ENCODE measurements around the gene RBP3. TPM values are rescaled to one million over a fixed set of nuclear protein-coding genes. Genes with fewer than 3 reads are reported as not detected.

The RBP3 gene
- total RNA-seq, 1 experiment from 2014 or later: not detected

DNA sequence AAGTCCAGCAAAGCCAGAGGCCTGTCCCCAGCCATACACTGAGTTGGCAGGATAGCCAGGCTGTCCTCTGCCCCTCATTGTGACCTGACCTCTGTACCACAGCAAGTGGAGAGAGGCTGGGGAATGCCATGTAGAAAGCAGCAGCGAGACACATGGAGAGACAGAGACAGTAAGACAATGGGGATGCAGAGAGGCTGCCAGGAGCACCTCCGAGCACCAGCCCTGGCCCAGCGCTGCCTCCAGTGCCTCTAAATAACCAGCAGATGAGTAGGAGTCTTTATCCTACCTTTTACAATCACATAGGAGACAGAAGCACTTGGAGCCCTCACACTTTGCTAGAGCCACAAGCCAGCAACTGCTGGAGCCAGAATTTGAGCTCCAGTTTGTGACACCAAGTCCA, 17.8 kb upstream of the RBP3 start:
- no peak overlapping the region for H3K9ac ChIP-seq (ENCODE audit: low read length)
- H3K4me1 ChIP-seq (ENCODE audit: low read length): no peaks in the 10 kb centered on the region
- H3K9me3 ChIP-seq (ENCODE audit: low read length): no peaks in the 10 kb centered on the region
- H3K27ac ChIP-seq (ENCODE audit: low read length): no peak overlapping the region
- no peaks in the 10 kb centered on the region for H3K9me2 ChIP-seq (replicated peaks; ENCODE audit: insufficient read depth, low read length)
- H3K4me2 ChIP-seq (ENCODE audit: low read depth, low read length, poor library complexity, severe bottlenecking): no peak overlapping the region
- no peaks in the 10 kb centered on the region for H3K36me3 ChIP-seq (ENCODE audit: insufficient read depth, low read length)
- no peak overlapping the region for H3K4me3 ChIP-seq (ENCODE audit: low read length)
- H2AFZ ChIP-seq (ENCODE audit: low read length): no peak overlapping the region
- DNase-seq: no peak
- no peaks in the 10 kb centered on the region for H4K20me1 ChIP-seq (ENCODE audit: insufficient read depth, low read depth, low read length)
- no peaks in the 10 kb centered on the region for H3K79me2 ChIP-seq (ENCODE audit: low read length)
- no peaks in the 10 kb centered on the region for H3K27me3 ChIP-seq (ENCODE audit: low read length)

DNA sequence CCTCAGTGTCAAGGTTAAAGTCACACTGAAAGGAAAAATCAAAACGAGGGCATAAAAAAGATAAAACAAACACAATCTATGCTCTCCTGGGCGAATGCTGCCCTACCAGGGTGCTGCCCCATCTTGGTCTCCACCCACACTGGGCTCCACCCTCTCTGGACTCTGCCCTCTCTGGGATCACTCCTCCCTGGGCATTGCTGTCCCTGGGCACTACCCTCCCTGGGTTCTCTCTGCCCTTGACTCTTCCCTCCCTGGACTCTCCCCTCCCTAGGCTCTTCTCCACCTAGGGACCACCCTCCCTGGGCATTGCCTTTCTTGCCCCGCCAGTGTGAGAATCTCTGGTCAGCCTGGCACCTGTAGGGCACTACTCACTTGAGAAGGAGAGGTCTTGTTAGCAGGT, 17.4 kb upstream of the RBP3 start:
- Histone ChIP-seq H4K20me1 (ENCODE audit: insufficient read depth, low read depth, low read length) (no peaks in the 10 kb centered on the region), H3K27me3 (ENCODE audit: low read length) (no peaks in the 10 kb centered on the region), H3K9me3 (ENCODE audit: low read length) (no peaks in the 10 kb centered on the region), H3K4me2 (ENCODE audit: low read depth, low read length, poor library complexity, severe bottlenecking) (no peak overlapping the region), H3K27ac (ENCODE audit: low read length) (no peak overlapping the region), H3K4me3 (ENCODE audit: low read length) (no peak overlapping the region), H3K9ac (ENCODE audit: low read length) (no peak overlapping the region), H3K36me3 (ENCODE audit: insufficient read depth, low read length) (no peaks in the 10 kb centered on the region), H3K9me2 (replicated peaks; ENCODE audit: insufficient read depth, low read length) (no peaks in the 10 kb centered on the region), H3K4me1 (ENCODE audit: low read length) (no peaks in the 10 kb centered on the region), H2AFZ (ENCODE audit: low read length) (no peak overlapping the region), H3K79me2 (ENCODE audit: low read length) (no peaks in the 10 kb centered on the region)
- DNase-seq: no peak

DNA sequence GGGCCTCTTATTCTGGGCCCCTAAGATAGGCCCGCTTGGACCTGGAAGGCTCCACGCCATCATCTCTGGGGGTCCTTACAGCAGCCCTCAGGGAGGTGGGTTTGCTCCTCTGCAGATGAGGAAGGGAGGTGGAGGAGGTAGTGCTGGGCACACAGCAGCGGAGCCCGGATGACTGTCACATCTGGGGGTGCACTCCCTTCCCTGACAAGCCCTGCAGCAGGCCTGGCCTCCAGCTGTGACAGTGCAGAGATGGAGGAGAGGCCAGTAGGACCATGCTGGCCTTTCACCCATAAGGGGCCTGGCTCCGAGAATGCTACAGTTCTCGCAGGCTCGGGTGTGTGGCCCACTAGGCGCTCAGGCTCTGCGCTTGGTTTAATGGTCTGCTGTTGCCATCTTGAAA, 16.7 kb upstream of the RBP3 start:
- no peaks in the 10 kb centered on the region for H4K20me1 ChIP-seq (ENCODE audit: insufficient read depth, low read depth, low read length)
- no peaks in the 10 kb centered on the region for H3K9me2 ChIP-seq (replicated peaks; ENCODE audit: insufficient read depth, low read length)
- H3K4me1 ChIP-seq (ENCODE audit: low read length): no peaks in the 10 kb centered on the region
- DNase-seq: no peak
- no peaks in the 10 kb centered on the region for H3K36me3 ChIP-seq (ENCODE audit: insufficient read depth, low read length)
- no peak overlapping the region for H3K9ac ChIP-seq (ENCODE audit: low read length)
- no peaks in the 10 kb centered on the region for H3K27me3 ChIP-seq (ENCODE audit: low read length)
- no peaks in the 10 kb centered on the region for H3K9me3 ChIP-seq (ENCODE audit: low read length)
- no peak overlapping the region for H2AFZ ChIP-seq (ENCODE audit: low read length)
- H3K27ac ChIP-seq (ENCODE audit: low read length): no peak overlapping the region
- H3K4me2 ChIP-seq (ENCODE audit: low read depth, low read length, poor library complexity, severe bottlenecking): no peak overlapping the region
- no peaks in the 10 kb centered on the region for H3K79me2 ChIP-seq (ENCODE audit: low read length)
- H3K4me3 ChIP-seq (ENCODE audit: low read length): no peak overlapping the region

DNA sequence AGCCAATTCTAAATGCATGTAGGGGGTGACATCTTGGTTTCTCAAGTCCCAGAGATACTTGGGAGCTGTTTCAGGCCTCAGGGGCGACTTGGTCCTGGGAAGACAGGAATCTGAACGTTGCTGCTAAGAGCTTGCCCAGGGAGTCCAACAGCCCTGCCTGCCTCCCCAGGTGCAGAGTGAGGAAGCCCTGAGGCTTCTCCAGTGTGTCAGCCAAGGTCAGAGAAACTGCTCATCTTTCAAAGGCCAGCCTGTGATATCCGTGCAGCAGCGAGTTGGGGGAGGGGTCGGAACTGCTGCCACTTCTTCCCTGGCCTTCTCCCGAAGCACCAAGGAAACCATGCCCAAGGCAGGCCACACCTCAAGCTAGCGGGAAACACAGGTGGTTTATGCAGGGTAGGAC, 16.2 kb upstream of the RBP3 start:
- Histone ChIP-seq H2AFZ (ENCODE audit: low read length) (no peak overlapping the region), H3K27me3 (ENCODE audit: low read length) (no peaks in the 10 kb centered on the region), H4K20me1 (ENCODE audit: insufficient read depth, low read depth, low read length) (no peaks in the 10 kb centered on the region), H3K9me3 (ENCODE audit: low read length) (no peaks in the 10 kb centered on the region), H3K79me2 (ENCODE audit: low read length) (no peaks in the 10 kb centered on the region), H3K9ac (ENCODE audit: low read length) (no peak overlapping the region), H3K4me2 (ENCODE audit: low read depth, low read length, poor library complexity, severe bottlenecking) (no peak overlapping the region), H3K9me2 (replicated peaks; ENCODE audit: insufficient read depth, low read length) (no peaks in the 10 kb centered on the region), H3K27ac (ENCODE audit: low read length) (no peak overlapping the region), H3K36me3 (ENCODE audit: insufficient read depth, low read length) (no peaks in the 10 kb centered on the region), H3K4me1 (ENCODE audit: low read length) (no peaks in the 10 kb centered on the region), H3K4me3 (ENCODE audit: low read length) (no peak overlapping the region)
- DNase-seq: no peak

DNA sequence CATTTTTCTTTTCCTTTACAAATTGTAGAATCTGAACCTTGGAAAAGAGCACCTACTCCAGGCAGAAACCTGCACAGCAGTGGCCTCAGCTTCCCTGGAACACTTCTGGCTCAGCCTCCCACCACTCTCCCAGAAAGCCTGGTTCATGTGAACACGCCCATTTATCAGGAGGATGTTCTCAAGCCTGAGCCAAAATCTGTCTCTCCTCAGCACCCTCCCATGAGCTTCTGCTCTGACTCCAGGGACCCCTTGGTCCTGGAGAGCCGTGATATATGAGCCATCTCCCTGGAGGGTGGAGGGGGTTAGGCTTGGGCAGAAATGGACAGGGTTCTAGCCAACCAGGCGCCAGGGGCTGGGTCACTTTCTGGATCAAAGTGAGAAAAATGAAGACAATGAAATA, 15.8 kb upstream of the RBP3 start:
- Histone ChIP-seq H3K27ac (ENCODE audit: low read length) (no peak overlapping the region), H3K9me2 (replicated peaks; ENCODE audit: insufficient read depth, low read length) (no peaks in the 10 kb centered on the region), H3K4me3 (ENCODE audit: low read length) (no peak overlapping the region), H3K79me2 (ENCODE audit: low read length) (no peaks in the 10 kb centered on the region), H3K27me3 (ENCODE audit: low read length) (no peaks in the 10 kb centered on the region), H3K9ac (ENCODE audit: low read length) (no peak overlapping the region), H3K9me3 (ENCODE audit: low read length) (no peaks in the 10 kb centered on the region), H3K36me3 (ENCODE audit: insufficient read depth, low read length) (no peaks in the 10 kb centered on the region), H4K20me1 (ENCODE audit: insufficient read depth, low read depth, low read length) (no peaks in the 10 kb centered on the region), H3K4me2 (ENCODE audit: low read depth, low read length, poor library complexity, severe bottlenecking) (no peak overlapping the region), H2AFZ (ENCODE audit: low read length) (no peak overlapping the region), H3K4me1 (ENCODE audit: low read length) (no peaks in the 10 kb centered on the region)
- DNase-seq: no peak

DNA sequence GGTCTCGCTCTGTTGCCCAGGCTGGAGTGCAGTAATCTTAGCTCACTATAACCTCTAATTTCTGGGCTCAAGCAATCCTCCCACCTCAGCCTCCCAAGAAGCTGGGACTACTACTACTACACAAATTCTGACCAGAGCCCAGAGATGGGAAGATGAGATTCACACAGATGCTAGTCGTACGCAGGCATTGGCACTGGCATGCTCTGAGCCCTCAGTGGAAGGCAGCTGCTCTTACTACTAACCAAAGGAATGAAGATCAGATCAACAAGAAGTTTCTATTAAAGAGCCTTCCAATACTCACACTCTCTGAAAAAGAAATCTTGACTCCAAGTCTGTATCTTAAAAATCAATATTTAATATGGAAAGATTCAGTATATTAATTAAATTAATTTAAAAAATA, 15.2 kb upstream of the RBP3 start:
- no peaks in the 10 kb centered on the region for H3K9me2 ChIP-seq (replicated peaks; ENCODE audit: insufficient read depth, low read length)
- no peak overlapping the region for H3K9ac ChIP-seq (ENCODE audit: low read length)
- H3K4me3 ChIP-seq (ENCODE audit: low read length): no peak overlapping the region
- H3K79me2 ChIP-seq (ENCODE audit: low read length): no peaks in the 10 kb centered on the region
- DNase-seq: no peak
- H4K20me1 ChIP-seq (ENCODE audit: insufficient read depth, low read depth, low read length): no peaks in the 10 kb centered on the region
- no peaks in the 10 kb centered on the region for H3K9me3 ChIP-seq (ENCODE audit: low read length)
- H3K27me3 ChIP-seq (ENCODE audit: low read length): no peaks in the 10 kb centered on the region
- no peak overlapping the region for H3K27ac ChIP-seq (ENCODE audit: low read length)
- H3K4me1 ChIP-seq (ENCODE audit: low read length): no peaks in the 10 kb centered on the region
- H3K36me3 ChIP-seq (ENCODE audit: insufficient read depth, low read length): no peaks in the 10 kb centered on the region
- no peak overlapping the region for H3K4me2 ChIP-seq (ENCODE audit: low read depth, low read length, poor library complexity, severe bottlenecking)
- H2AFZ ChIP-seq (ENCODE audit: low read length): no peak overlapping the region

DNA sequence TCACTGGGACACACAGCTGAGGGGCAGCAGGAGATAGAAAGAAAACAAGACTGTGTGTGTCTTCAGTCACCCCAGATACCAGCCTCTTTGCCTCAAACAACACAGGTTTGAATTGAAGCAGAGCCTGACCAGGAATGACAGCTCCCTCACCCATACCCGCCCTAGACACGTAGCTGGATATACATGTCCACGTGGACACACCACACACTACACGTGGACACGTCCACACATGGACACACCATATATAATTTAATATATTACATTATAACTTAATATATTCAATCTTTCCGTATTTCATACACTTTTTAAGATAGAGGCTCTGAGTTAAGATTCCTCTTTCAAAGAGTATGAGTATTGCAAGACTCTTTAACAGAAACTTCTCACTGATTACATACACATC, 14.6 kb upstream of the RBP3 start:
- no peaks in the 10 kb centered on the region for H3K9me2 ChIP-seq (replicated peaks; ENCODE audit: insufficient read depth, low read length)
- no peak for DNase-seq
- no peak overlapping the region for H3K4me3 ChIP-seq (ENCODE audit: low read length)
- H3K27ac ChIP-seq (ENCODE audit: low read length): no peak overlapping the region
- no peaks in the 10 kb centered on the region for H3K27me3 ChIP-seq (ENCODE audit: low read length)
- H3K9ac ChIP-seq (ENCODE audit: low read length): no peak overlapping the region
- no peaks in the 10 kb centered on the region for H3K9me3 ChIP-seq (ENCODE audit: low read length)
- no peaks in the 10 kb centered on the region for H3K4me1 ChIP-seq (ENCODE audit: low read length)
- H3K4me2 ChIP-seq (ENCODE audit: low read depth, low read length, poor library complexity, severe bottlenecking): no peak overlapping the region
- no peaks in the 10 kb centered on the region for H3K79me2 ChIP-seq (ENCODE audit: low read length)
- H2AFZ ChIP-seq (ENCODE audit: low read length): no peak overlapping the region
- H3K36me3 ChIP-seq (ENCODE audit: insufficient read depth, low read length): no peaks in the 10 kb centered on the region
- no peaks in the 10 kb centered on the region for H4K20me1 ChIP-seq (ENCODE audit: insufficient read depth, low read depth, low read length)

DNA sequence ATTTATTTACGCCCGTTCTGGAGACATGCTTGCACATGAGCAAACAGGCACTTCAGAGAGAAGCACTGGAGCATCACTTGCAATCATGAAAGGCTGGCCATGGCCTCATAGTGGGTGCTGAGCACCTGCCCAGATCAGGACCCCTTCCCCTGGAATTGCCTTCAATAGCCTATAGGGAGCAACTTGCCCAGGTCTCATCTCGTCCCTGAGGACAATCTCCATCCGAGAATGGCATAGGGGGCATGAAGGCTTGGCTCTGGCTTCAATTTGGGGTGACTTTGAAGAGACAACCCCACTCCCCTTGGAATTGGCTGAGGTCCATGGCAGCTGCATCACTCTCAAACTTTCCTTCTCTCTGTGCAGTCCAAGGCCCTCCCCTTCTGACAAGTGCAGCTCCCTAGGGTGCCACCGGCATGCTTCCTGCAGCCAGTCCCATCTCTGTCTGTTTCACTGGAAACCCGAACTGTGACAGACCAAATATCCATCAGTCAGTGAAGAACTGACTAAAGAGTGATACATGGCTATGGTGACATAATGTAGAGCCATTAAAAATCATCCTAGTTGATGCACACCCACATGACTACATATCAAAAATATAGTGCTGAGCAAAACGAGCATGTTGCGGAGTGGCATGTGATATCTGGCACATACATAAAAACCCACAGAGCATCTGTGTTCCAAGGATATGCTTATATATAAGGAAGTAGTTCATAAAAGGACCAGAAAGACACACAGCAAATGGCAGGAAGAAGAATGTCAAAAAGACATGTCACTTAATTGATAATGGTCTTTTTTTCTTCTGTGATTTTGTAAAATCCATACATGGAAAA, 13.5 kb upstream of the RBP3 start:
- Histone ChIP-seq H3K9me3 (ENCODE audit: low read length) (no peaks in the 10 kb centered on the region), H3K27me3 (ENCODE audit: low read length) (no peaks in the 10 kb centered on the region), H3K79me2 (ENCODE audit: low read length) (no peaks in the 10 kb centered on the region), H3K9ac (ENCODE audit: low read length) (no peak overlapping the region), H3K4me2 (ENCODE audit: low read depth, low read length, poor library complexity, severe bottlenecking) (no peak overlapping the region), H2AFZ (ENCODE audit: low read length) (no peak overlapping the region), H3K36me3 (ENCODE audit: insufficient read depth, low read length) (no peaks in the 10 kb centered on the region), H3K9me2 (replicated peaks; ENCODE audit: insufficient read depth, low read length) (no peaks in the 10 kb centered on the region), H4K20me1 (ENCODE audit: insufficient read depth, low read depth, low read length) (no peaks in the 10 kb centered on the region), H3K27ac (ENCODE audit: low read length) (no peak overlapping the region), H3K4me3 (ENCODE audit: low read length) (no peak overlapping the region), H3K4me1 (ENCODE audit: low read length) (no peaks in the 10 kb centered on the region)
- DNase-seq: no peak

All from Karpas-422 (cell line).